AG09319 (cell line): ENCODE results near the gene KIAA1549.

Source experiments
- DNase-seq: peaks from one replicate; pipeline ENCODE4 v3.0.0-alpha.2; 2010; ENCODE audit warnings: low read depth; ENCODE audit errors: extremely low read depth
- CTCF ChIP-seq: IDR thresholded peaks from 2 replicates; pipeline ENCODE4 v1.5.1; 2011; ENCODE audit warnings: low read depth, mild to moderate bottlenecking, inconsistent platforms, low read length, moderate library complexity

KIAA1549 gene

DNA sequence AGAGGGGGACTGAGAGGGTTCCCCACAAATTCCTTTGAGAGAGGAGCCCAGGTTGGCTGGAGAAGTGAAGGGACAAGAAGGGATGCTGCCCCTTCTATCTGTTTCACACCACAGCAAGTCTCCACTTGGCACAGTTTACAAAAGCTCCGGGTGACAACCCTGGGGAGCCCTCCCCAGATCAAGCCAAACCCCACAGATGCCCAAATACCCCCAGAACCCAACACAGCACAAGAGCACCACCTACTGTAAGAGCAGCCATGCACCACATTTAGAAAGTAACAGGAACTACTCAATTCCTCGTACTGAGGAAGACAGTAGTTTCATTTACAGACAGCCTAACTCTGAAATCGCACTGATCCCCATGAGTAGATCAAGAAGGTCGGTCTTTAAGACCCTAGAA, 115.3 kb downstream of the KIAA1549 start:
- no peak; the same call in none of the 2 replicates for TF ChIP-seq CTCF
- no peak for DNase-seq

- no peak for TF ChIP-seq CTCF
These were observed 116.5 kb downstream of the KIAA1549 start for GRCh38 chr7:138864667-138865066.

DNA sequence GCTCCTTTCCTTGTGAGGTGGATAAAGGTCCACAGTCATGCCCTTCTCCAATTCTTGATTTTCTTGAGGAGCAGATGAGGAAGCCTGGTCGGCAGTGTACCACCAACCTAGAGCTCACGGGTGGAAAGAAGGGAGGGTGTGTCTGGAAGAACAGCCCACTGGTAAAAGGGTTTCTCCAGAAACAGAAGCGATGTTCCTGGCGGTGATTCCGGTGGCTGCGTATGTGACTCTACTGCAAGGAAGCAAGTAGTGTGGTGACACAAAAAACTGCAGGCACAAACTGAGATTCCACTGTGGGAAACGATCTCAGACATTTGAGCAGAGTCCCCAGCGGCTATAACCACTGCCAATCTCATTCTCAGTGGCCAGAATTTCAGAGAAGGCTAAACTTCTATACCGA, 117.3 kb downstream of the KIAA1549 start:
- TF ChIP-seq CTCF, result no peak
- no peak for DNase-seq

More at GRCh38 chr7:138864667-138865066, 116.5 kb downstream of the KIAA1549 start:
- DNase-seq, result no peak

DNA sequence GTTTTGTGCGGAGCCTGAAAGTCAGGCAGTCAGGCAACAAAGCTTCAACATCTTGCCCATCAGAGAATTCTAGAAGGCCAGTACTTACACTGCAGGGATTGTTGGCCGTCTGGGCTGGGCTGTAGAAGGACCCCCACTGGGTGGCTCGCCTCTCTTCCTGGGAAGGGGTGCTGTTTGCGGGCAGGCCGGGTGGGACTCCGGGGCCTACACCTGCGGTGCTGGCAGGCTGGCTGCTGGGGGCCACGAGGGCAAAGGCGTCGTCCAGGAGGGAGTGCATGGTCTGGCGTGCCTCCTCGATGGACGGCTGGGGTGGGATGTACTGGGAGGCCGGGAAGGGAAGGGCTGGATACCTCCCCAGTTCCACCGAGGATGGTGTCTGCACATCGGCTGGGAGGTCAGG, 120.1 kb downstream of the KIAA1549 start:
- no peak for TF ChIP-seq CTCF
- DNase-seq, result no peak

- no peak for TF ChIP-seq CTCF
These were observed 123.5 kb downstream of the KIAA1549 start for GRCh38 chr7:138857728-138858127.

GRCh38 chr7:138854115-138854645, 127.0 kb downstream of the KIAA1549 start:
- DNase-seq, result no peak
- TF ChIP-seq CTCF, result no peak

More at GRCh38 chr7:138857728-138858127, 123.5 kb downstream of the KIAA1549 start:
- DNase-seq, result no peak

DNA sequence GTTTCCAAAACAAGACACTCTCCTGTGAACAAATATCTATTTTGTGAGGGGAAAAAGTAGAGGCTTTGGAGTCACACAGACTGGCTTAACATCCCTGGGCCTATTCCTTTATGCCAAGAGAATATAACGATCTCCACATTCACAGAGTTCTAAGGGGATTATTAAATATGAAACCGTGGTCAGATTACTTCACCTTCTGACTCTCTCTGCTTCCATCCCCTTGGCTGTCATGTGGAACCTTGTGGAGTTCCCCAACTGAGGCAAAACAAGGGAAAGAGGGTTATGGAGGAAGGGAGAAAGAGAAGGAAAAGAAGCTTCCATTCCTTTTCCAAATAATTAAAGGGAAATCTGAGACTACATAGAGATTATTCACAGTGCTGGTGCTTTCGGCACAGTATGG, 127.7 kb downstream of the KIAA1549 start:
- TF ChIP-seq CTCF, result no peak
- DNase-seq, result no peak
